GM12878 (cell line): Measurements from ENCODE around the gene SPDL1. TPM values are rescaled to one million over a fixed set of nuclear protein-coding genes. Genes with fewer than 3 reads are reported as not detected.

Experiments
- ATAC-seq: fragments of 200-7000 bp; cut with Tn5 transposase; 3 replicates; pipeline ENCODE4 v1.9.1; 2020; ENCODE audit warnings: mild to moderate bottlenecking, moderate library complexity
- BruUV-seq: library from RNA; stranded (reverse); fragments of 400-500 nt; replicated peaks from 2 replicates; lab custom pipeline; 2021; lab: Mats Ljungman, UMichigan
- CTCF ChIA-PET: fragments of 300-600 bp; sonication (Branson Sonifier 250); formaldehyde crosslinking; extraction: SDS; loops from one replicate; lab custom pipeline; 2021; ENCODE audit warnings: inconsistent platforms; lab: Yijun Ruan, JAX
- POLR2A ChIA-PET: fragments of 350-600 bp; formaldehyde crosslinking; extraction: SDS; loops from one replicate; lab custom pipeline; 2021; ENCODE audit warnings: inconsistent platforms; lab: Charles Lee
- RAD21 ChIA-PET: fragments of 300-600 bp; sonication (Branson Sonifier 250); formaldehyde crosslinking; loops from one replicate; lab custom pipeline; 2023; ENCODE audit warnings: antibody characterized with exemption; ENCODE audit not compliant: unreplicated experiment; lab: Charles Lee
- SMC1A ChIA-PET: fragments of 300-600 bp; sonication (Branson Sonifier 250); formaldehyde crosslinking; loops from one replicate; lab custom pipeline; 2023; ENCODE audit not compliant: unreplicated experiment, uncharacterized antibody; lab: Charles Lee
- DNase-seq: peaks from one replicate; pipeline ENCODE4 v3.0.0-alpha.2; 2011; ENCODE audit warnings: low read depth, low spot score
- FAIRE-seq: peaks from 3 replicates; lab custom pipeline; 2011; peaks lifted over from hg19 to GRCh38; lab: Jason Lieb, UNC
- H2AFZ ChIP-seq: 2 replicates; pipeline ENCODE4 v1.6.0; 2011; ENCODE audit warnings: low read depth, low read length, control low read depth; ENCODE audit not compliant: control insufficient read depth
- H3K27ac ChIP-seq: 2 replicates; pipeline ENCODE4 v1.5.1; 2011; ENCODE audit warnings: control low read depth; ENCODE audit not compliant: control insufficient read depth, insufficient read depth
- H3K27me3 ChIP-seq, 2 experiments: replicated peaks in 1 of 2; 2 replicates each; pipeline versions ENCODE4 v1.6.0 to v1.6.1; 2011; ENCODE audit warnings: low read length in 1 of 2; ENCODE audit not compliant: control insufficient read depth in 2 of 2, insufficient read depth in 2 of 2
- H3K36me3 ChIP-seq, 2 experiments: 2 replicates each; pipeline ENCODE4 v1.5.1; 2011; ENCODE audit warnings: low read length in 1 of 2; ENCODE audit not compliant: control insufficient read depth in 2 of 2, insufficient read depth in 2 of 2
- H3K4me1 ChIP-seq: 2 replicates; pipeline ENCODE4 v1.6.1; 2011; ENCODE audit warnings: mild to moderate bottlenecking, low read length, moderate library complexity, mixed read lengths; ENCODE audit not compliant: control insufficient read depth, insufficient read depth
- H3K4me2 ChIP-seq: 2 replicates; pipeline ENCODE4 v1.6.0; 2011; ENCODE audit warnings: control low read depth; ENCODE audit not compliant: control insufficient read depth, insufficient read depth
- H3K4me3 ChIP-seq: fragments of 200-600 bp; sonication (generic); 2 replicates; pipeline ENCODE4 v1.5.1; 2016
- H3K79me2 ChIP-seq: 2 replicates; pipeline ENCODE4 v1.6.0; 2011; ENCODE audit warnings: low read length; ENCODE audit not compliant: control insufficient read depth, insufficient read depth
- H3K9ac ChIP-seq: 2 replicates; pipeline ENCODE4 v1.8.0; 2011; ENCODE audit warnings: low read length, control low read depth, mixed read lengths; ENCODE audit not compliant: control insufficient read depth, insufficient read depth
- H3K9me3 ChIP-seq: replicated peaks from 3 replicates; pipeline ENCODE4 v1.5.1; 2011; ENCODE audit warnings: mild to moderate bottlenecking, low read length; ENCODE audit not compliant: control insufficient read depth, insufficient read depth
- H4K20me1 ChIP-seq: 2 replicates; pipeline ENCODE4 v1.6.0; 2011; ENCODE audit not compliant: control insufficient read depth, insufficient read depth
- ATF3 ChIP-seq: IDR thresholded peaks from 2 replicates; pipeline ENCODE4 v1.6.1; 2011; ENCODE audit warnings: low read depth, mild to moderate bottlenecking, low read length, moderate library complexity, borderline replicate concordance; ENCODE audit errors: extremely low read depth
- BCL11A ChIP-seq: IDR thresholded peaks from 2 replicates; pipeline ENCODE4 v1.6.1; 2011; ENCODE audit warnings: low read depth, low read length
- EED ChIP-seq: sonication (generic); IDR thresholded peaks from 2 replicates; pipeline ENCODE4 v1.6.1; 2016; ENCODE audit warnings: antibody characterized with exemption, low read depth
- IRF5 ChIP-seq: fragments of 450-650 bp; IDR thresholded peaks from 2 replicates; pipeline ENCODE4 v1.6.1; 2017; ENCODE audit warnings: borderline replicate concordance
- MAX ChIP-seq: IDR thresholded peaks from 2 replicates; pipeline ENCODE4 v1.6.1; 2012; ENCODE audit warnings: low read depth, low read length, improper control_type of control experiment
- MXI1 ChIP-seq: fragments of 150-350 bp; IDR thresholded peaks from 2 replicates; pipeline ENCODE4 v1.6.1; 2011; ENCODE audit warnings: low read depth, mild to moderate bottlenecking, inconsistent platforms, low read length, improper control_type of control experiment
- NFYB ChIP-seq: IDR thresholded peaks from 2 replicates; pipeline ENCODE4 v1.6.1; 2011; ENCODE audit warnings: low read depth, mild to moderate bottlenecking, low read length, improper control_type of control experiment, moderate library complexity; ENCODE audit not compliant: insufficient read depth
- NKRF ChIP-seq: fragments of 450-650 bp; conservative IDR thresholded peaks from 2 replicates; pipeline ENCODE4 v1.6.1; 2017; ENCODE audit warnings: mild to moderate bottlenecking, moderate library complexity
- POLR2AphosphoS5 ChIP-seq: IDR thresholded peaks from 2 replicates; pipeline ENCODE4 v1.6.1; 2011; ENCODE audit warnings: mild to moderate bottlenecking, low read length, inconsistent platforms
- POU2F2 ChIP-seq: IDR thresholded peaks from 3 replicates; pipeline ENCODE4 v1.6.1; 2011; ENCODE audit warnings: low read depth, mild to moderate bottlenecking, low read length, borderline replicate concordance
- PRDM15 ChIP-seq: fragments of 450-650 bp; formaldehyde crosslinking; IDR thresholded peaks from 2 replicates; pipeline ENCODE4 v1.4.0; 2020; ENCODE audit warnings: mild to moderate bottlenecking, moderate library complexity
- SREBF2 ChIP-seq: IDR thresholded peaks from 2 replicates; pipeline ENCODE4 v1.6.1; 2012; ENCODE audit warnings: mild to moderate bottlenecking, low read length
- STAT1 ChIP-seq: fragments of 450-650 bp; conservative IDR thresholded peaks from 2 replicates; pipeline ENCODE4 v1.6.1; 2014; ENCODE audit warnings: antibody characterized with exemption, mild to moderate bottlenecking
- TCF3 ChIP-seq: IDR thresholded peaks from 2 replicates; pipeline ENCODE4 v1.6.1; 2012; ENCODE audit warnings: low read depth, mild to moderate bottlenecking, low read length, borderline replicate concordance; ENCODE audit not compliant: insufficient read depth
- WRNIP1 ChIP-seq: IDR thresholded peaks from 2 replicates; pipeline ENCODE4 v1.6.1; 2011; ENCODE audit warnings: low read depth, low read length, improper control_type of control experiment, borderline replicate concordance
- WGBS: methylation state at CpG from one replicate; pipeline ENCODE4 v1.1.6; 2016; ENCODE audit warnings: low lambda C conversion rate; ENCODE audit not compliant: insufficient replicate concordance, insufficient coverage; ENCODE audit errors: missing lambda C conversion rate; 5-methylcytosine and 5-hydroxymethylcytosine counted together
- in situ Hi-C: fragments of 300-500 bp; cut with MboI; formaldehyde crosslinking; loops from 9 replicates; pipeline ENCODE4 v1.14.3; 2018; ENCODE audit warnings: mixed read lengths
- intact Hi-C: fragments of 100-400 bp; cut with micrococcal nuclease; formaldehyde crosslinking; loops from one replicate; pipeline ENCODE4 v1.14.2; 2022; ENCODE audit not compliant: unreplicated experiment
- polyA plus RNA-seq, 11 experiments: library from polyadenylated mRNA; depleted of rRNA in 4 of 11; unstranded in 6 of 11; stranded (reverse) in 5 of 11; fragments of >200 nt; fragmentation: Nextera tagmentation in 4 of 11; fragmentation: Illumina TruSeq in 1 of 11; extraction: Ambion mirVana in 4 of 11; extraction: Trizol in 1 of 11; gene quantifications; 1 replicate in 1 of 11; 2 replicates in 10 of 11; pipeline versions ENCODE4 v1.2.1 to v1.2.3, GENCODE V29; 2011 to 2016; ENCODE audit warnings: inconsistent platforms in 2 of 11, missing spikeins in 2 of 11, low read depth in 1 of 11
- total RNA-seq, 4 experiments: library from RNA; depleted of rRNA in 3 of 4; stranded (reverse); fragments of >200 nt in 3 of 4; fragmentation: Illumina TruSeq in 1 of 4; extraction: Trizol in 1 of 4; gene quantifications; 2 replicates each; pipeline versions ENCODE4 v1.2.1 to v1.2.3, GENCODE V29; 2013 to 2021

SPDL1 gene
- total and polyA plus RNA-seq, 10 of the 15 experiments (the other 5 are each of a cell fraction or from before 2014, with no cell fraction given): 34.2 to 69.9 (median 46.0) TPM

- Histone ChIP-seq H3K27me3 (no peaks in the 10 kb centered on the region), H2AFZ (no peak overlapping the region), H3K4me2 (peak overlapping the region; percentile 53), H3K36me3 (peaks cover 0 to 11% of the 10 kb centered on the region in 2 experiments), H3K27ac (no peak overlapping the region), H3K9ac (no peak overlapping the region), H3K79me2 (peaks cover 95% of the 10 kb centered on the region), H3K9me3 (peaks cover 4% of the 10 kb centered on the region; the same call in 2 of the 3 replicates), H3K4me1 (peaks cover 16% of the 10 kb centered on the region), H4K20me1 (peaks cover 4% of the 10 kb centered on the region; the same call in 1 of the 2 replicates), H3K4me3 (0 out of 2 replicates have a peak overlapping the region, but pooled peaks have one; percentile 36)
- in situ Hi-C loops: no loop called here
- ChIA-PET POLR2A (interaction anchor here (0.9 to 2.6 kb wide), 2 partner anchors 10 to 30 kb away, joined by 3 to 11 read pairs; no protein-coding TSS in a partner anchor), CTCF (interaction anchor here (0.6 kb wide), 1 partner anchor 129 kb away, joined by 3 read pairs; no protein-coding TSS in a partner anchor), RAD21 (interaction anchor here (1.0 to 3.1 kb wide), 2 partner anchors 15 to 30 kb away, joined by 4 to 18 read pairs; no protein-coding TSS in a partner anchor), SMC1A (interaction anchor here (1.0 to 2.1 kb wide), 5 partner anchors 9 to 54 kb away, joined by 3 to 9 read pairs (median 5); no protein-coding TSS in a partner anchor)
- DNase-seq (no peak), ATAC-seq (no peak), FAIRE-seq (no peak)
- WGBS: 59% methylated on average over 6 of the region's 6 CpGs
- no TSS peak for BruUV-seq
- intact Hi-C loops: no loop called here
- TF ChIP-seq BCL11A (no peak), MAX (peak; percentile 24; the same call in 1 of the 2 replicates), POU2F2 (no peak), NKRF (peak; percentile 37; the same call in 1 of the 2 replicates), PRDM15 (CRISPR knock-in tag) (no peak), WRNIP1 (no peak), STAT1 (no peak), POLR2AphosphoS5 (no peak), IRF5 (no peak), TCF3 (no peak), NFYB (no peak), ATF3 (no peak), MXI1 (peak; percentile 93), EED (no peak), SREBF2 (no peak)
These were observed 57.7 kb downstream of the SPDL1 start for GRCh38 chr5:169641253-169641652.
